ENCODE data around the gene ARHGAP42.
"Not testable (repeated sequence)": the region's sequence is repeated elsewhere in the genome, so short reads cannot be mapped to it uniquely, and the experiment has no call there.

The ARHGAP42 gene

DNA sequence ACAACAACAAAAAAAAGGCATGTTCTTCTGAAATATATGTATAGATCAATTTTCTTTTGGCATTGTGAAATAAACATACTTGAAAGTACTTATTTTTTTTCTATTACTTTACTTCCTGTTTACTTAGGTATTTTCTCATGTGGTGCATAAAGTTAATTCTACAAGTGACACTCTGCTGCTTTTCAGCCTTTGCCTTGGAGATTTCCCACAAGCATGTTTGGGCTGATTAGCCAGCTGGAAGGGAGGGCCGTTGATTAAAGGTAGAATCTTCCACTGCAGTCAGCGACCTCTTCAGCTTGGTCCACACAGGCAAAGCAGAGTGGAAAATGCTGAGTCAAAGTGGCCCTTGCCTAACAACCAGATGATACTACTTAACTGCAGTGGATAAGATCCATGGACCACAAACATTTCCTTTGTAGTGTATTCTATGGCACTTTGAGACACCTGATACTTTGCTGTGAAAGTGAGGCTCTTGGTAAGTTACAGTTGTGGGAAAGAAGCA, 176.0 kb downstream of the ARHGAP42 start:
- no peak for DNase-seq (ENCODE audit: low read depth in 2 of 3, low spot score in 1 of 3)

DNA sequence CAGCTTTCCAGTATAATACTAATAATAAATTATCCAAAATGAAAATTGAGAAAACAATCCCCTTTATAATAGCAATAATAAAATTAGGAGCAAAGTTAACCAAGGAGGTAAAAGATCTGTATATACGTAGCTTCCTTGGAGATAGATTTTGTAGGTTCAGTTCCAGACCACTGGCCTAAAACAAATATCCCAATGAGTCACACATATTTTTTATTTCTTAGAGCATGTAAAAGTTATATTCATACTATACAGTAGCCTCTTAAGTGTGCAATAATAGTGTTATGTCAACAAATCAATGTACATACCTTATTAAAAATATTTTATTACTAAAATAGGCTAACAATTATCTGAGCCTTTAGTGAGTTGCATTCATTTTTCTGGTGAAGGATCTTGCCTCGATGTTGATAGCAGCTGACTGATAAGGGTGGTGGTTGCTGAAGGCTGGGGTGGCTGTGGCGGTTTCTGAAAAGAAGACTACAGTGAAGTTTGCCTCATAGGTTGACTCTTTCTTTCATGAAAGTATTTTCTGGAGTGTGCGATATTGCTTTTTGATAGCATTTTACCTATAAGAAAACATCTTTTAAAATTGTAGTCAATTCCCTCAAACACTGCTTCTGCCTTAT, 178.5 kb downstream of the ARHGAP42 start:
- DNase-seq (ENCODE audit: low read depth in 2 of 3, low spot score in 1 of 3), result no peak

DNA sequence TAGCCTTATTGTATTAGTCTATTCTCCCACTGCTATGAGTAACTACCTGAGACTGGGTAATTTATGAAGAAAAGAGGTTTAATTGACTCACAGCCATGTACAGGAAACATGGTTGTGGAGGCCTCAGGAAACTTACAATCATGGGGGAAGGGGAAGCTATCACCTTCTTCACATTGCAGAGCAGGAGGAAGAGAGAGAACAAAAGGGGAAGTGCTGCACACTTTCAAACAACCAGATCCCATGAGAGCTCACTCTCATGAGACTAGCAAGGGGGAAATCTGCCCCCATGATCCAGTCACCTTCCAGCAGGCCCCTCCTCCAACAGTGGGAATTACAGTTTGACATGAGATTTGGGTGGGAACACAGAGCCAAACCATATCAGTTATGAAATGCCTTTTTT, 179.4 kb downstream of the ARHGAP42 start:
- no peak for DNase-seq (ENCODE audit: low read depth in 2 of 3, low spot score in 1 of 3)

DNA sequence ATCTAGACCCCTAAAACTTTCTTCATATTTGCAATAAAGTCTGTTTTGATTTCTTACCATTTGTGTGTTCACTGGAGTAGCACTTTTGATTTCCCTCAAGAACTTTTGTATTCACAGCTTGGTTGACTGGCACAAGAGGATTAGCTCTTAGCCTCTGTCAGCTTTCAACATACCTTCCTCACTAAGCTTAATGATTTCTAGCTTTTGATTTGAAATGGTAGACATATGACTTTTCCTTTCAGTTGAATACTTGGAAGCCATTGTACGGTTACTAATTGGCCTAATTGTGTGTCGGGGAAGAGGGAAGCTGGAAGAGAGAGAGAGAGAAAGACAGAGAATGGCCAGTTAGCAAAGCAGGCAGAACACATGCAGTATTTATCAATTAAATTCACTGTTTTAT, 180.5 kb downstream of the ARHGAP42 start:
- DNase-seq (ENCODE audit: low read depth in 2 of 3, low spot score in 1 of 3), result no peak

DNA sequence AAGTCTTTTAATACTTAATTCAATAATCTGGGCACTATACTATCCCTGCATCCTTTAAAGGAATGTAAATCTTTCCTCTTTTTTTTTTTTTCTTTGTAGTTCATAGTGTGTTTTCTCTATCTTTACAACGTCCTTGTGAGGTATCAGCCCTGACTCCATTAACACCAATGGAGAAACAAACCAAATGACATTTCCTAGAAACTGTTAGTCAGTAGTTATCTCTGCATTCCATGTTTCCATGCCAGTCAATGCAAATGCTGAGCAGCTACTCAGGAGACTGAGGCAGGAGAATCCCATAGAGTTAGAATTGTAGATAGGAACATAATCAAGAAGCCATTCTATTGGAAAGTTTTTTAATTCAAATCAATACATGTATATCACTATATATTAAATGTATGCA, 182.2 kb downstream of the ARHGAP42 start:
- no peak for DNase-seq (ENCODE audit: low read depth in 2 of 3, low spot score in 1 of 3)

DNA sequence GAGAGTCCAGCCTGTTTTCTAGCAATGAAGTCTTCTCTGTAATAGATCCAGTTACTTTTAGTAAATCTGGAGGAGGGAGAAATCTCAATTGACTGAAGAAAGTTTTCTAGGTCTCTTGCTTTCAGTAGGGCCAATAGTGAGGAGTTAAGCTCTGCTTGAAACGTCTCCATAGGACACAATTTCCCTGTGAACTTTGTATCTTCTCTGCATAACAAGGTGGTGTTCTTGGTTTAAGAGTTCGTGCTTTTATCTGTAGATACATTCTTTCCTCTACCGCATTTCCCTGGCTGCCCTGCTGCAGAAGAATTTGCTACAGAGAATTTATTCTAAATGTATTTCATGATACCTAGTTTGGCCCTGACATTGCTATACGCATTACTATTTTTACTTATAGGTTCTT, 183.1 kb downstream of the ARHGAP42 start:
- DNase-seq (ENCODE audit: low read depth in 2 of 3, low spot score in 1 of 3), result no peak

DNA sequence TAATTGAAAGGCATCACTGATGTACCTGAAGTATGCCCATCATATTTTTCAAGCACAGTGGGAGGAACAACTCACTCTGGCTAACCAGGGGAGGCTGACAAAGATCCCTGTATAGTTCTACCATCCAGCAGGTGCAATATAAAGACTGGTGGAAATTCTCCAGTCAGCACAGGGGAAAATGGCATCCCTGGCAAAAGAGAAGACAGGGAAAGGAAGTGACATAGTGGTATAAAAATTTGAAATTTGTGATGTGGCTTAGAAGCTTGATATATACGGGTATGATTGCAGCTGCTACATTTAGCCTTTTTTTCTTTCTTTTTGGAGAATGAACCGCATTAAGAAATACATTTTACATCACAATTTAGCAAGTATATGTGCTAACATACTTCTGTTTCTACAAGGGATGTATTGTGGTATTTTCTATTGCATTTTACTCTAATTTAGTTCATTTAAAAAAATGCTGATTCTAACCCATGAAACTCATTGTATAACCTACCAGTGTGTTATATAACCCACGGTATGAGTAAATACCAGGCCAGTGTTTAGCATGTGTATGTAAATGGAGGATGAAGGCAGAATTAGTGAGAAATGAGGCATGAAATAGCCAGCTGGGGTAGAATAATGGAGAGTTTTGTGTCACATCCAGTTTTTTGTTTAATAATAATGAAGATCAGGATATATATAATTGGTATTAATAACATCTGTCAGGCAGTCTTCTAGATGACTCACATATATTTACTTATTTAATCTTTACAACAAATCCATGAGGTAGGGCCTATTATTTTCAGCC, 186.1 kb downstream of the ARHGAP42 start:
- DNase-seq (ENCODE audit: low read depth in 2 of 3, low spot score in 1 of 3), result no peak

DNA sequence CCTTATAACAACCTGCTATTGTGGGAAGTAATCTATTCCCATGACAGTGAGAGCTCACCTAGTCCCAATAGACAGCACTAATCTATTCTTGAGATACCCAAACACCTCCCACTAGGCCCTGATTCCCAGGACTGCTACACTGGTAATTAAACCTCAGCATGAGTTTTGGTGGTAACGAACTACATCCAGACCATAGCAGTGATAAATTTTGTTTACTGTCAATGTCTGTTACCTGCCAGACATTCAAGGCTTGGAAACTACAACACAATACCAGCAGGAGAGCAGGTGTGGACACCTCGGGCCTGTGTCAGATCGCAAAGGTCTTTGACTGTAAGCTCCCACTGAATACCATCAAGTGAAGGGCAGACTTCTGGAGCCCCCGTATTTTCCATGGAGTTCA, 187.1 kb downstream of the ARHGAP42 start:
- DNase-seq (ENCODE audit: low read depth in 2 of 3, low spot score in 1 of 3), result no peak

DNA sequence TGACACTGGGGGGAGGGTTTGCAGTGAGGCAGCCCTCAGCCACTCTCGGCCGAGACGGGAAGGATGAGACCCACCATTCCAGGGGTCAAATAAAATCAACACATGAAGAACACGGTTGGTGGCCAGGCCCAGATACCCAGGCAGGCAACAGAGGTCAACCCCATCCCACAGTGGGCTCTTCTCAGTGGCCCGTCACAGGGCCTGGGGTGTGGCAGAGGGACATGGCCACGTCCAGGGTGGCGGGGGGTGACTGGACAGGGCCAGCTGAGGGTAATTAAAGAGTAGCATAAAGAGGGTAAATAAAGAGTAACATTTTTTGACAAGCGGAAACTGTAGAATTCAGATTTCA, 188.4 kb downstream of the ARHGAP42 start:
- DNase-seq (ENCODE audit: low read depth in 2 of 3, low spot score in 1 of 3), result no peak

DNA sequence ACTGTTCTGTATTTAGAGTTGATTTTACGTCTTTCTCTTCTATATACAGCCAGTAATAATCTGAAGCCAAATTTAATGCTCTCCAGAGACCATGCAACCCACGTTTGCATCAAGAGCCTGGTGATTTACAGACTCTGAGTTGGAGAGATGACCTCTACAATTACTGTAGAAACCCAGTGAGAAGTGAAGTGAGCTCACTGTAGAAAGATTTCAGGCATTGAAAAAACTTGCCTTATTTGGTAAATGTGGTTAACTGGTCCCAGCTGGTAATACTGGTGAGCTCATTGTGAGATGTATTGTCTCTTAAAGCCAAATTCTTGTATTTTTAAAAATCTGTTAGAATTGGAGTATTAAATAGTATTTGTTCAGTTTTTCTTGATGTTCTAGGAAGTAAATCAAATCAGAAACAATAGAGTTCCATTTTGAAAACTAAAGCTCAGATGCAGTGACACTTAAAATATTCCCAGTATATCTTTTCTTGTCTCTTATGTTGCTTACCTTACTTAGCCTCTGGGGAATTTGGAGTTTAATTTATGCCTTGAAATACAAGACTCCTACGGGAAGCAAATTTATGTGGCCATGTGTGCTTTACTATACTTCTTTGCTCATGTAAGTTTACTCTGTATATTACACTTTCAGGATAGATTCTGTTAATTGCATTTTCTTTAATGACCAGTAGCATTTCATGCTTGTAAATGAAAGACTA, 189.9 kb downstream of the ARHGAP42 start:
- DNase-seq (ENCODE audit: low read depth in 2 of 3, low spot score in 1 of 3), result no peak

DNA sequence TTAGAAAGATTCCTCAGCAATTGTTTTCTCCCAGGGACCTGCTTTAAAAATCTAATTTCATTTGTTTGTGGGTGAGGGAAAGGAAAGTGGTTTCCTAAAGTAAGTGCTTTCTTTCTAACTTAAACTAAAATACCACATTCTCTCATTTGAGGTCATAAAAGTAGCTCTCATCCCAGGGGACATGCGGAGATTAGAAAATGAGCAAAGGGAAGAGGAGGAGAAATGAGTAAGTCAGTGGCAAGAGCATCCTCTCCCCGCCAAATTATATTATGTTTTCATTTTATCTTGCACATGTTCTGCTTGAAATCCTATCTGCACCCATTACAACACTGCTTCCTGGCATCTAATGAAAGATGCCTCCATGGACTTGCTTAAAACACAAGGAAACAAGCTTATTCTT, 191.4 kb downstream of the ARHGAP42 start:
- DNase-seq (ENCODE audit: low read depth in 2 of 3, low spot score in 1 of 3), result no peak

DNA sequence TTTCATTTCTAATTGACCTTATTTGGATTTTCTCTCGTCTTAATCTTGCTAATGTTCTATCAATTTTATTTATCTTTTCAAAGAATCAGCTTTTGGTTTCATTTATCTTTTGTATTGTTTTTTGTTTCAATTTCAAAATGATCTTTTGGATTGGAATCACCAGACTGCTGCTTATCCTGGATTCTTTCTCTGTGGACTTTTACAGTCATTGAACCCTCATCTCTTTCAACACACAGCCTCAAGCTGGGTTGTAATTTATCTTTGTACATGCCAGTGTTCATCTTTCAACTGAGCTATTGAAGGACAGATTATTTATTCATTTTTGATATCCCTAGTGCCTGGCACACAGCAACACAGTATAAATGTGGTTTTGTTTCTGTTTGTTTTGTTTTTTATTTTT, 195.9 kb downstream of the ARHGAP42 start:
- DNase-seq (ENCODE audit: low read depth in 2 of 3, low spot score in 1 of 3), result no peak

DNA sequence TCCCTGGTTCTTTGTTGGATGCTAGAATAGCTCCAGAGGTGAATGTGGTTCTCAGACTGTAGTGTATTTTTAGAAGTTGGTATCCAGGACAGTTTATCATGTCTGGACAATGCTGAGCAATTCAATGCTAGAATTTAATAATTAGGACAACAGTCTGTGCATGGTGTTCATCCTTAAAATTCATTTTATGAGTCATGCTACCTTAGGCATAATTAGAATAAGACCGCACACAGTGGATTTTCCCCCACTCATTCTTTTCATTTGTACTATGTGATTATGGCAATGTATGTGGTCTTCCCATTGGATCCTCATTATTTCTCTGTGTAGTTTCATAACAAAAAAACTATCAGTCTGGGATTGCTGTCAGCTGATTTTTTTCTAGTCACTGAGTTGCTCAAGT, 196.7 kb downstream of the ARHGAP42 start:
- DNase-seq (ENCODE audit: low read depth in 2 of 3, low spot score in 1 of 3), result no peak

DNA sequence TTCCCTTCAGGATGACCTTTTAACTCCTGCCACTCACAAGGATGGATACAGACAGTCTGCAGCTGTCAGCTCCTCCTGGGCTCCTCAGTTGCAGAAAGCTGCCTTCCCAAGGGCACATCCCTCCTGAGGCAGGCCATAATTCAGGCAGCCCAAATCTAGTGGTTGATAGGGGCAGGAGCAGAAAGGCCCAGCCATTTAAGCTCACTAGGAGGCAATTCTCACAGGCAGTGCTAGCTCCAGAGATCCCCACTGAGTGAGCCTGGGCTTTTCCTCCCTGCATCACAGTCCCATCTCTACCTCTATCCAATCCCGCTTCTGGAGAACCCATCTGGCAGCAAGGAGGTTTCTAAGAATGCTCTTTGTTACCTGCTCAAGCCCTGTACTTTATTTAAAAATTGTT, 200.6 kb downstream of the ARHGAP42 start:
- no peak for DNase-seq (ENCODE audit: low read depth in 2 of 3, low spot score in 1 of 3)

DNA sequence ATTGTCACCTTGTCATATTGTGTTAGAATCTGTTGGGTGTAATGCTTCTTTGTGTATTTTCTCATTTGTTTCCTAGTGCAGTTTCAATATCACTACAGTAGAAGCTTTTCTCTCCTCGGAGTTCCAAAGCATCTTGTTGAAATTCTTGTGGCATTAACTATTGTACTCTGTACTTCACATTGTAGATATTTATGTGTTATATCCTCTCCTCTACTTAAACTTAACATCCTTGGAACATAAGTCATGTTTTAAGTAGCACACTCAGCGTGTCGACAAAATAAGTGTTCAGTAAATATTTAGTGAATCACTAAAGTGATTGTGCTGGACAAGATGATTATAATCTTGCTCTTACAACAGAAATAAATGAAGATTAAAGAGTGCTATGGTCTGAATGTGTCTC, 201.7 kb downstream of the ARHGAP42 start:
- DNase-seq (ENCODE audit: low read depth in 2 of 3, low spot score in 1 of 3), result no peak

DNA sequence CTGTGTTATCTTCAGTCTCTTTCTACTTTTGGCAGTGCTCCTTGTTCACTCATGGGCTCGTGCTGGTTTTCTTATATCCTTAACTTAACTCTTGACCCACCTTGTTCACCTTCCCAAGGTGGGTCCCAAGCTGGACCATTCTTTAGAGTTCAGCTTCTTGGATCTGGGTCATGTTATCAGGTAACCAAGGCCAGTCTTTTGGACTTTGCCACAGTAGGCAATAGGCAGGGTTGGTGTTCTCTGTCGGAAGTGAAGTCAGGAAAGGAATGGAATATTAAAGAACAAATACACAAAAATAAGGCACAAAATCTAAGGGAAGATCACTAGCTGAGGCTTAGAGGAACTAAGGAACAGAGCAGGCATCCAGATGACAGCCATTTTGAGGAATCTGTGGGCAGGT, 202.7 kb downstream of the ARHGAP42 start:
- no peak for DNase-seq (ENCODE audit: low read depth in 2 of 3, low spot score in 1 of 3)

DNA sequence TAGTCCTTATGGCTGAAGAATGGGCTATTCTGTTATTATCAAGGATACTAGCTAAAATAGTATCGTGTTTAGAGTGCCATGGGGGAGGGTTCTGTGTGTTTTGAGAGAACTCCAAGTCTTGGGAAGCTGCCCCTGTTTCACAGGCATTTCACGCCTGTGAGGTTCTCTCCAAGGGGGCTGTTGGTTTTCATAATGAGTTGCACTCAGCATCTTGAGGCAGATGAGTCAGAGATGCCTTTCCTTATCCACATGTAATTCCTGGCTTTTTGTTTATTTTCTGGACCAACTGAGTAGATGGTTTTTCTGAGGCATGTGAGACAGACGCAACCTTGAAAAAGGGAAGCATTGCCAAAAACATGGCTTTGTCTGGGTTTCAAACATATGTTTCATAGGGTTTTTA, 203.7 kb downstream of the ARHGAP42 start:
- DNase-seq (ENCODE audit: low read depth in 2 of 3, low spot score in 1 of 3), result no peak

DNA sequence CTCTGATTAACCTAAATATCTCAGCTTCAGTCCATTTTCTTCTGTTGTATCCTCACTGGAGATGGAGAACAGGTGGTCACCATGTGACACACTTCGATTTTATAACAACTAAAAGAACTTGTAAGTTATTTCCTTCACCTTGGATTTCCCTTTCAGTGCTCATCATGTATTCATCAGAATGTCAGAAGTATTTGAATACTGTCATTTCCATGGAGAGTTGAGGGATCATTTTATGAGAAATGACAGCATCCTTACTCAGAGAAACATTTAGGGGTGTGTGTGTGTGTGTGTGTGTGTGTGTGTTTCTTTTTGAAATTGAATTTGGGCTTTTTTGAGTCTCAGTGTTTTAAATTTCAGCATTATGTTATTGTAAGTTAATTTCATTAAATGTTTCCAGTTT, 205.8 kb downstream of the ARHGAP42 start:
- DNase-seq (ENCODE audit: low read depth in 2 of 3, low spot score in 1 of 3), result no peak

DNA sequence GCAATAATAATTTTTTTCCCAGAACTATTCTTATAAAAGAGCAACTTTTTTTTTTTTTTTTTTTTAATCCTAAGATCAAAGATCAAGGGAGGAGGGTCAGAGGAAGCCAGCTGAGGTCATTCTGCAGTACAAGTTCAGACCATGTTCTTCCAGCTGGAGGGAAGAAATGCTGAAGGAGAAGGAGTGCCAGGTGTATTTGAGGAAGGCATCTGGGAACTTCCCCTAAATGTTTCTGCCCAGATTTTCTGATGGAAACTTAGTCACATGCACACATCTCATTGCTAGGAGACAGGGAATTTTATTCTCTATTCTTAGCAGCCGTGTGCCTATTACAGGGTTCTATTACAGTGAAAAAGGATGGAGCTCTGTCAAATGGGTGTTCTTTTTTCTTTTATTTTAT, 208.4 kb downstream of the ARHGAP42 start:
- no peak for DNase-seq (ENCODE audit: low read depth in 2 of 3, low spot score in 1 of 3)

DNA sequence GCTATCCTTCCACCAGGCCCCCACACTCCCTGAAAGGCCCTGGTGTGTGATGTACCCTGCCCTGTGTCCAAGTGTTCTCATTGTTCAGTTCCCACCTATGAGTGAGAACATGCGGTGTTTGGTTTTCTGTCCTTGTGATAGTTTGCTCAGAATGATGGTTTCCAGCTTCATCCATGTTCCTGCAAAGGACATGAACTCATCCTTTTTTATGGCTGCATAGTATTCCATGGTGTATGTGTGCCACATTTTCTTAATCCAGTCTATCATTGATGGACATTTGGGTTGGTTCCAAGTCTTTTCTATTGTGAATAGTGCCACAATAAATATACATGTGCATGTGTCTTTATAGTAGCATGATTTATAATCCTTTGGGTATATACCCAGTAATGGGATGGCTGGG, 208.9 kb downstream of the ARHGAP42 start:
- not testable (repeated sequence) for DNase-seq (ENCODE audit: low read depth in 2 of 3, low spot score in 1 of 3)

DNA sequence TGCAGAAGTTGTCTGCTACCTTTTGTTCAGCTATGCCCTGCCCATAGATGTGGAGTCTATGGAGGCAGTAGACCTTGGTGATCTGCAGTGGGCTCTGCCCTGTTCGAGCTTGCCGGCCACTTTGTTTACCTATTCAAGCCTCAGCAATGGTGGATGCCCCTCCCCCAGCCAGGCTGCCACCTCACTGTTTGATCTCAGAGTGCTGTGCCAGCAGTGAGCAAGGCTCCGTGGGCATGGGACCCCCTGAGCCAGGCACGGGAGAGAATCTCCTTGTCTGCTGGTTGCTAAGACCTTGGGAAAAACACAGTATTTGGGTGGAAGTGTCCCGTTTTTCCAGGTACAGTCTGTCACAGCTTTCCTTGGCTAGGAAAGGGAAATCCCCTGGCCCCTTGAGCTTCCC, 214.4 kb downstream of the ARHGAP42 start:
- not testable (repeated sequence) for DNase-seq (ENCODE audit: low read depth in 2 of 3, low spot score in 1 of 3)

DNA sequence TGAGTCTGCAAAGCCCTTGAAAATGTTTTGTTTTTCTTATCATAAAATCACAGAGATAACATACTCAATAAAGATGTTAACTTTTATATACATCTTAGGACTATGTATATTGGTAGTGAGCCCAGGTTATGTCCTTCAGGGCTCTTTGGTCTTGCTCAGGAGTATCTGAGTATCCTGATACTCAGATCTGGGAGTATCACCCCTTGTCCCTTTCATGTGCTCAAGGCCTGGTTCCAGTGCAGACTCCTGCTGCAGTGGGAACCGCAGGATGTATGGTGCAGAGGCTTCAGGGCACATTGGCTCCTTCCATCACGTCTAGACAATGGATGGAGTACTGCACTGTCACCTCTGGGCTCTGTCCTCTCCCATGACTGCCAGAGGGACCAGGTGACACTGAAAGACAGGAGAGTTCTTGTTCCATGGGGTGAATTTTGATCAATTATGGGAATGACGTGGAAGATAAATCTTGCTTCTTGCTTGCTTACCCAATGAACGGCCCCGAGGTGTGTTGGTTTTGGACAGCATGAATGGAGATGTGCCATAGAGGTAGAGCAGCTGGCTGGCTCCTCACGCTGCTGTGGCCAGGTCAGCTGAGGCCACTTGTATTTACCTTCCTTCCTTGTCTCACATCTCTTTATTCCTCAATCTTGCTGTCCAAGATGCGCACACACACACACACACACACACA, 215.5 kb downstream of the ARHGAP42 start:
- no peak for DNase-seq (ENCODE audit: low read depth in 2 of 3, low spot score in 1 of 3)
